NCI-H187 (cell line): Measurements from ENCODE around the gene SH2D7.
"Not testable (repeated sequence)": the region's sequence is repeated elsewhere in the genome, so short reads cannot be mapped to it uniquely, and the experiment has no call there.

ENCODE experiments used
- DNase-seq, 2 experiments: peaks; one replicate each; lab custom pipeline; 2025; lab: John Stamatoyannopoulos, UW

SH2D7 gene

GRCh38 chr15:78146425-78147154 is 54.2 kb downstream of the SH2D7 start:
- no peak for DNase-seq

- DNase-seq, result no peak
Measured at GRCh38 chr15:78147566-78147965, 55.2 kb downstream of the SH2D7 start.

DNA sequence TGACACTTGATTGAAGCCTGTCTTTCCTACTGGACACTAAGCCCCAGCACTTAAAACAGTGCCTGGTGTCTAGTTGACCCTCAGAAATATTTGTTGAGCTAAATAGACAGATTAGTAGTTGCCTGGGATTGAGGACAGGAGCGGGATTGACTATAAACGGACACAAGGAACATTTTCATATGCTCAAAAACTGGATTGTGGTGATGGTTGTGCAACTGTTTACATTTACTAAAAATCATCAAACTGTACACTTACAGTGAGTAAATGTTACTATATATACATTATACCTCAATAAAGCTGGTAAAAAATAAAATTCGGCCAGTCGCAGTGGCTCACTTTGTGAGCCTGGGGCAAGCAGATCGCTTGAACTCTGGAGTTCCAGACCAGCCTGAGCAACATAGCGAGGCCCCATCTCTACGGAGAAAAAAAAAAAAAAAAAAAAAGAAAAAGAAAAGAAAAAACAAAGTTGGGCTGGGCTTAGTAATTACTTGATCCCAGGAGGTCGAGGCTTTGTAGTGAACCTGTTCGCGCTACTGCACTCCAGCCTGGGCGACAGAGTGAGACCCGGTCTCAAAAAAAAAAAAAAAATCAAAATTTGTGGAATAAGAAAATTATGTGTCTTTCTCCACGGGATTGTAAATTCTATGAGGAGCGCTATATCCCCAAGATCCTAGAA is 56.2 kb downstream of the SH2D7 start:
- DNase-seq, result no peak

DNA sequence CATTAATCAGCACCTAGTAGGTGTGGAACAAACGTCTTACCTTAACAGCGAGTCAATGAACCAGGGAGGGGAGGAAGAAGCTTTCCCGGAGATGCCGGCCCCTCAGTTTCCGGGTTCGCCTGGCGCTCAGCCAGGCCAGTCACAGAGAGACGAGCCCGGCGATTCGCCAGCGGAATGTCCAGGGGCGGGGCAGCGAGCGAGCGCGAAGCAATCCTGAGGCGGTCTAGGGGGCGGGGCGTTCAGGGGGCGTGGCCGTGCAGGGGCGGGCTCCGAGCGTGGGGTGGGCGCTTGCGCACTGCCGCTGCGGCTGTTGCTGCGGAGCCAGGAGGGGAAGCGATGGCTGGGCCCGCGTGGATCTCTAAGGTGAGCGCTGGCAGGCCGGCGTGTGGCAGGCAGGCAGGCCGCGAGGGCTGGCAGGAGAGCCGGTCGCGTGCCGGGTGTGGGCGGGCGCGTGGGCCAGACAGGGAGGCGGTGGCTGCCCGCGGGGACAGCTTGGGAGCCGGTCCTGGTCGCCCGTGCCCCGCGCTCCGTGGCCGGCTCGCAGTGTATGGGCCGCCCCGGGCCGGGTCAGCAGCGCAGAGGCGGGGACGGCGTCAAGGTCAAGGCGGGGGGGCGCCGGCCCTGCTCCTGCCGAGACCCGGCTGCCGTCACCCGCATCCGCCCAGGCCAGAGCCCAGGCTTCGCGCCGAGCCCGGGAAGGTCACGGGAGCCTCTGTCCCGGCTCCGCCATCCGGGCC is 56.9 kb downstream of the SH2D7 start, which contains the start of gene IDH3A:
TSS of gene IDH3A (plus strand) at position 295 of the 737 bp plus-strand sequence. CDS start at position 337, 42 bp downstream.
- peak; percentile 82 to 92 for DNase-seq

DNA sequence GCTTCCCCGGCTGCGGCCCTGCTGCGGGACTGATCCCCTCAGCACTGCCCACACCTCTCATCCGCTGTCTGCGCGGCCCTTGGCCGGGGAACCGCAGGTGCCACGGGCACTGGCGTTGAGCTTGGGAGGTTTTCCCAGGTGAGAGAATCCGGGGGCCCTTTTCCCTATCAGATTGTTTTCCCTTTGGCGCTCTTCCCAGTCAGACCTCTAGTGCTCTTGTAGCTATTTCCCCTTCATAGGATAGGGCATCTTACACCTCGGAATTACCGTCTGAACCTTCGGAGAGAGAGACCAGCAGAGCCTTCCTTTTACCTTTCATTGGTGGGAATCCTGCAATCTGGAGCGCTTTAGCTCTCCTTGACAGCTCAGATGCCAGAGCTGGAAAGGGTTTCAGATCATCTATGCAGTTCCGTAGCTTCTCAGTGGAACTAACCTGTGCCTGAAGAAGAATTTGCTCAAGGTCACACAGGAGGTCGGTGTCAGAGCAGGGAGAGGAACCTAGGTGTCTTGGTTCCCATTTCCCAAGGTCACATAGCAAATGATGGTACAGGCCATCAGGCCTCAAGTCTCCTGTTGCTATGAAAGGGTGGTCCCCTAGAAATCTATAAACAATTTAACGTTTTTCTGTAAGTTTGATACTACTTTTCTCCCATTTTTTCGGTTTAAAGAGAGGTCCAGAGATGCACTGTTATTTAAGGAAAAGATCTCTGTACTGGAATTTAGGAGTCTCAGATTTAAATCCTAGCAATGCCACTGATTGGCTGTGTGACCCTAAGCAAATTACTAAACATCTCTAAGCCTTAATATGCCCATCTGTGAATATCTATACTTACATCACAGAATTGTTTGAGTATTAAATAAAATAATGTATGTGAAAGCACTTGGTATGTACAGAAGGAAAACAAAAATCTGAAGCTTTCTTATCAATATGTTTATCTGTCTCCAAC is 57.7 kb downstream of the SH2D7 start:
- DNase-seq, result peak; percentile 36 to 43

- not testable (repeated sequence) for DNase-seq
Measured at GRCh38 chr15:78151075-78151474, 58.7 kb downstream of the SH2D7 start.
